Measurements from ENCODE around the gene ZNF784.

Gene ZNF784

GRCh38 chr19:55613396-55613795, 11.0 kb downstream of the ZNF784 start:
- Histone ChIP-seq H3K4me1 (ENCODE audit: control insufficient read depth in 1 of 2, insufficient read depth in 2 of 2, low read length in 2 of 2) (no peaks in the 10 kb centered on the region), H3K9me3 (ENCODE audit: control insufficient read depth in 1 of 2, low read length in 2 of 2) (no peaks in the 10 kb centered on the region), H3K4me3 (ENCODE audit: low read depth in 1 of 2, low read length in 2 of 2) (no peak overlapping the region), H3K27me3 (ENCODE audit: control insufficient read depth in 1 of 2, insufficient read depth in 2 of 2, low read length in 2 of 2) (no peaks in the 10 kb centered on the region), H3K9ac (ENCODE audit: low read depth in 1 of 2, low read length in 2 of 2) (no peak overlapping the region), H3K36me3 (ENCODE audit: control insufficient read depth in 1 of 2, insufficient read depth in 2 of 2, low read length in 2 of 2) (peaks cover 6 to 32% of the 10 kb centered on the region in 2 donors), H3K27ac (ENCODE audit: low read depth, low read length) (no peak overlapping the region)

- H3K9me3 ChIP-seq (ENCODE audit: control insufficient read depth in 1 of 2, low read length in 2 of 2) = no peaks in the 10 kb centered on the region
- no peak overlapping the region for H3K27ac ChIP-seq (ENCODE audit: low read depth, low read length)
- no peak overlapping the region for H3K4me3 ChIP-seq (ENCODE audit: low read depth in 1 of 2, low read length in 2 of 2)
- peaks cover 0 to under 1% of the 10 kb centered on the region in 2 donors for H3K4me1 ChIP-seq (ENCODE audit: control insufficient read depth in 1 of 2, insufficient read depth in 2 of 2, low read length in 2 of 2)
- H3K36me3 ChIP-seq (ENCODE audit: control insufficient read depth in 1 of 2, insufficient read depth in 2 of 2, low read length in 2 of 2) = peaks cover under 1 to 28% of the 10 kb centered on the region in 2 donors
- no peaks in the 10 kb centered on the region for H3K27me3 ChIP-seq (ENCODE audit: control insufficient read depth in 1 of 2, insufficient read depth in 2 of 2, low read length in 2 of 2)
- H3K9ac ChIP-seq (ENCODE audit: low read depth in 1 of 2, low read length in 2 of 2) = no peak overlapping the region
These were observed 12.3 kb downstream of the ZNF784 start for GRCh38 chr19:55611983-55612645.

GRCh38 chr19:55611300-55611982, 12.9 kb downstream of the ZNF784 start:
- peaks cover 0 to 23% of the 10 kb centered on the region in 2 donors for H3K36me3 ChIP-seq (ENCODE audit: control insufficient read depth in 1 of 2, insufficient read depth in 2 of 2, low read length in 2 of 2)
- no peak overlapping the region for H3K9ac ChIP-seq (ENCODE audit: low read depth in 1 of 2, low read length in 2 of 2)
- H3K27ac ChIP-seq (ENCODE audit: low read depth, low read length) = no peak overlapping the region
- H3K9me3 ChIP-seq (ENCODE audit: control insufficient read depth in 1 of 2, low read length in 2 of 2) = no peaks in the 10 kb centered on the region
- H3K27me3 ChIP-seq (ENCODE audit: control insufficient read depth in 1 of 2, insufficient read depth in 2 of 2, low read length in 2 of 2) = no peaks in the 10 kb centered on the region
- H3K4me3 ChIP-seq (ENCODE audit: low read depth in 1 of 2, low read length in 2 of 2) = no peak overlapping the region
- H3K4me1 ChIP-seq (ENCODE audit: control insufficient read depth in 1 of 2, insufficient read depth in 2 of 2, low read length in 2 of 2) = peaks cover 5 to 7% of the 10 kb centered on the region in 2 donors

GRCh38 chr19:55609326-55609725, 15.0 kb downstream of the ZNF784 start:
- H3K9ac ChIP-seq (ENCODE audit: low read depth in 1 of 2, low read length in 2 of 2) = no peak overlapping the region
- no peak overlapping the region for H3K4me3 ChIP-seq (ENCODE audit: low read depth in 1 of 2, low read length in 2 of 2)
- no peaks in the 10 kb centered on the region for H3K9me3 ChIP-seq (ENCODE audit: control insufficient read depth in 1 of 2, low read length in 2 of 2)
- peaks cover 0 to 15% of the 10 kb centered on the region in 2 donors for H3K36me3 ChIP-seq (ENCODE audit: control insufficient read depth in 1 of 2, insufficient read depth in 2 of 2, low read length in 2 of 2)
- H3K27me3 ChIP-seq (ENCODE audit: control insufficient read depth in 1 of 2, insufficient read depth in 2 of 2, low read length in 2 of 2) = no peaks in the 10 kb centered on the region
- H3K27ac ChIP-seq (ENCODE audit: low read depth, low read length) = no peak overlapping the region
- peaks cover 8 to 16% of the 10 kb centered on the region in 2 donors for H3K4me1 ChIP-seq (ENCODE audit: control insufficient read depth in 1 of 2, insufficient read depth in 2 of 2, low read length in 2 of 2)

GRCh38 chr19:55606817-55607216, 17.5 kb downstream of the ZNF784 start:
- H3K27me3 ChIP-seq (ENCODE audit: control insufficient read depth in 1 of 2, insufficient read depth in 2 of 2, low read length in 2 of 2) = no peaks in the 10 kb centered on the region
- no peak overlapping the region for H3K27ac ChIP-seq (ENCODE audit: low read depth, low read length)
- peak overlapping the region in 1 of 2 donors; percentile 94 for H3K4me3 ChIP-seq (ENCODE audit: low read depth in 1 of 2, low read length in 2 of 2)
- H3K9ac ChIP-seq (ENCODE audit: low read depth in 1 of 2, low read length in 2 of 2) = peak overlapping the region in 1 of 2 donors; percentile 94
- H3K4me1 ChIP-seq (ENCODE audit: control insufficient read depth in 1 of 2, insufficient read depth in 2 of 2, low read length in 2 of 2) = peaks cover 8 to 22% of the 10 kb centered on the region in 2 donors
- H3K36me3 ChIP-seq (ENCODE audit: control insufficient read depth in 1 of 2, insufficient read depth in 2 of 2, low read length in 2 of 2) = peaks cover 0 to 15% of the 10 kb centered on the region in 2 donors
- H3K9me3 ChIP-seq (ENCODE audit: control insufficient read depth in 1 of 2, low read length in 2 of 2) = no peaks in the 10 kb centered on the region

GRCh38 chr19:55606471-55606787, 17.9 kb downstream of the ZNF784 start:
- no peaks in the 10 kb centered on the region for H3K9me3 ChIP-seq (ENCODE audit: control insufficient read depth in 1 of 2, low read length in 2 of 2)
- no peaks in the 10 kb centered on the region for H3K27me3 ChIP-seq (ENCODE audit: control insufficient read depth in 1 of 2, insufficient read depth in 2 of 2, low read length in 2 of 2)
- H3K9ac ChIP-seq (ENCODE audit: low read depth in 1 of 2, low read length in 2 of 2) = peak overlapping the region; percentile 61 to 94
- H3K36me3 ChIP-seq (ENCODE audit: control insufficient read depth in 1 of 2, insufficient read depth in 2 of 2, low read length in 2 of 2) = peaks cover 0 to 15% of the 10 kb centered on the region in 2 donors
- H3K4me3 ChIP-seq (ENCODE audit: low read depth in 1 of 2, low read length in 2 of 2) = peak overlapping the region; percentile 92 to 94
- no peak overlapping the region for H3K27ac ChIP-seq (ENCODE audit: low read depth, low read length)
- H3K4me1 ChIP-seq (ENCODE audit: control insufficient read depth in 1 of 2, insufficient read depth in 2 of 2, low read length in 2 of 2) = peaks cover 9 to 22% of the 10 kb centered on the region in 2 donors

GRCh38 chr19:55605637-55606470, 18.5 kb downstream of the ZNF784 start, which contains the start of gene ZNF865:
Gene ZNF865 (plus strand): TSS chr19:55605647. CDS start chr19:55613619, 7,972 bp downstream.
- Histone ChIP-seq H3K36me3 (ENCODE audit: control insufficient read depth in 1 of 2, insufficient read depth in 2 of 2, low read length in 2 of 2) (peaks cover 0 to 15% of the 10 kb centered on the region in 2 donors), H3K4me3 (ENCODE audit: low read depth in 1 of 2, low read length in 2 of 2) (peak within 1 kb of the TSS; percentile 92 to 94), H3K27ac (ENCODE audit: low read depth, low read length) (peak within 1 kb of the TSS; percentile 88), H3K9me3 (ENCODE audit: control insufficient read depth in 1 of 2, low read length in 2 of 2) (no peaks in the 10 kb centered on the region), H3K27me3 (ENCODE audit: control insufficient read depth in 1 of 2, insufficient read depth in 2 of 2, low read length in 2 of 2) (no peaks in the 10 kb centered on the region), H3K9ac (ENCODE audit: low read depth in 1 of 2, low read length in 2 of 2) (peak within 1 kb of the TSS; percentile 61 to 94), H3K4me1 (ENCODE audit: control insufficient read depth in 1 of 2, insufficient read depth in 2 of 2, low read length in 2 of 2) (peaks cover 15 to 28% of the 10 kb centered on the region in 2 donors)

GRCh38 chr19:55605207-55605636, 19.1 kb downstream of the ZNF784 start:
- Histone ChIP-seq H3K4me1 (ENCODE audit: control insufficient read depth in 1 of 2, insufficient read depth in 2 of 2, low read length in 2 of 2) (peaks cover 18 to 31% of the 10 kb centered on the region in 2 donors), H3K9ac (ENCODE audit: low read depth in 1 of 2, low read length in 2 of 2) (peak overlapping the region; percentile 59 to 94), H3K27ac (ENCODE audit: low read depth, low read length) (peak overlapping the region; percentile 88), H3K4me3 (ENCODE audit: low read depth in 1 of 2, low read length in 2 of 2) (peak overlapping the region; percentile 76 to 94), H3K9me3 (ENCODE audit: control insufficient read depth in 1 of 2, low read length in 2 of 2) (no peaks in the 10 kb centered on the region), H3K27me3 (ENCODE audit: control insufficient read depth in 1 of 2, insufficient read depth in 2 of 2, low read length in 2 of 2) (no peaks in the 10 kb centered on the region), H3K36me3 (ENCODE audit: control insufficient read depth in 1 of 2, insufficient read depth in 2 of 2, low read length in 2 of 2) (peaks cover 0 to 10% of the 10 kb centered on the region in 2 donors)

GRCh38 chr19:55603581-55604292, 20.6 kb downstream of the ZNF784 start:
- H3K4me3 ChIP-seq (ENCODE audit: low read depth in 1 of 2, low read length in 2 of 2) = no peak overlapping the region
- no peak overlapping the region for H3K27ac ChIP-seq (ENCODE audit: low read depth, low read length)
- peaks cover 18 to 31% of the 10 kb centered on the region in 2 donors for H3K4me1 ChIP-seq (ENCODE audit: control insufficient read depth in 1 of 2, insufficient read depth in 2 of 2, low read length in 2 of 2)
- no peaks in the 10 kb centered on the region for H3K27me3 ChIP-seq (ENCODE audit: control insufficient read depth in 1 of 2, insufficient read depth in 2 of 2, low read length in 2 of 2)
- H3K9me3 ChIP-seq (ENCODE audit: control insufficient read depth in 1 of 2, low read length in 2 of 2) = no peaks in the 10 kb centered on the region
- H3K36me3 ChIP-seq (ENCODE audit: control insufficient read depth in 1 of 2, insufficient read depth in 2 of 2, low read length in 2 of 2) = no peaks in the 10 kb centered on the region
- H3K9ac ChIP-seq (ENCODE audit: low read depth in 1 of 2, low read length in 2 of 2) = no peak overlapping the region
